Loucy (cell line): ENCODE measurements around the gene MRTFA.

ENCODE experiments used
- H2AFZ ChIP-seq: fragments of 200-600 bp; sonication (generic); 2 replicates; pipeline ENCODE4 v1.6.0; 2016; ENCODE audit warnings: antibody characterized with exemption, mild to moderate bottlenecking, low read length, moderate library complexity
- H3F3A ChIP-seq: fragments of 200-600 bp; 2 replicates; pipeline ENCODE4 v1.6.0; 2016; ENCODE audit warnings: antibody characterized with exemption, low read depth, mild to moderate bottlenecking
- H3K27me3 ChIP-seq: fragments of 200-600 bp; sonication (generic); 2 replicates; pipeline ENCODE4 v1.6.1; 2014; ENCODE audit warnings: low read length, mild to moderate bottlenecking; ENCODE audit not compliant: insufficient read depth, poor library complexity, severe bottlenecking
- H3K36me3 ChIP-seq: fragments of 200-600 bp; sonication (generic); 2 replicates; pipeline ENCODE4 v1.6.1; 2016; ENCODE audit warnings: low read length; ENCODE audit not compliant: insufficient read depth
- H3K4me1 ChIP-seq: fragments of 200-600 bp; sonication (generic); 2 replicates; pipeline ENCODE4 v1.5.1; 2014; ENCODE audit warnings: low read length, mild to moderate bottlenecking; ENCODE audit not compliant: insufficient read depth, poor library complexity, severe bottlenecking
- H3K4me2 ChIP-seq: fragments of 200-600 bp; sonication (generic); 2 replicates; pipeline ENCODE4 v1.6.0; 2014; ENCODE audit warnings: antibody characterized with exemption, low read length, low read depth, mild to moderate bottlenecking; ENCODE audit not compliant: poor library complexity, severe bottlenecking
- H3K4me3 ChIP-seq: fragments of 200-600 bp; sonication (generic); 2 replicates; pipeline ENCODE4 v1.5.1; 2014; ENCODE audit warnings: low read length, mild to moderate bottlenecking, mixed read lengths; ENCODE audit not compliant: poor library complexity, severe bottlenecking
- H3K79me2 ChIP-seq: fragments of 200-600 bp; sonication (generic); 2 replicates; pipeline ENCODE4 v1.6.1; 2014; ENCODE audit warnings: low read length; ENCODE audit not compliant: insufficient read depth
- H3K9ac ChIP-seq: fragments of 200-600 bp; sonication (generic); 2 replicates; pipeline ENCODE4 v1.6.0; 2014; ENCODE audit warnings: mild to moderate bottlenecking, low read depth, low read length, moderate library complexity; ENCODE audit not compliant: poor library complexity, severe bottlenecking
- H3K9me2 ChIP-seq: fragments of 200-600 bp; sonication (generic); replicated peaks from 2 replicates; pipeline ENCODE4 v1.6.1; 2016; ENCODE audit warnings: low read depth, low read length, mixed read lengths
- H3K9me3 ChIP-seq: fragments of 200-600 bp; sonication (generic); 2 replicates; pipeline ENCODE4 v1.6.1; 2014; ENCODE audit warnings: mild to moderate bottlenecking, antibody characterized with exemption, low read length, low read depth; ENCODE audit not compliant: insufficient read depth
- H4K20me1 ChIP-seq: fragments of 200-600 bp; sonication (generic); 2 replicates; pipeline ENCODE4 v1.6.0; 2014; ENCODE audit warnings: antibody characterized with exemption, low read length, mild to moderate bottlenecking; ENCODE audit not compliant: insufficient read depth, poor library complexity, severe bottlenecking
- CTCF ChIP-seq: fragments of 200-600 bp; sonication (generic); conservative IDR thresholded peaks from 2 replicates; pipeline ENCODE4 v1.5.1; 2014; ENCODE audit warnings: mild to moderate bottlenecking, antibody characterized with exemption, low read length
- EZH2phosphoT487 ChIP-seq: fragments of 200-600 bp; IDR thresholded peaks from 2 replicates; pipeline ENCODE4 v1.6.1; 2018; ENCODE audit warnings: antibody characterized with exemption, mild to moderate bottlenecking, moderate library complexity, borderline replicate concordance

The MRTFA gene

GRCh38 chr22:40361100-40361499 is 275.4 kb downstream of the MRTFA start:
- Histone ChIP-seq H3K36me3 (peaks cover 72% of the 10 kb centered on the region), H4K20me1 (no peaks in the 10 kb centered on the region), H3K4me1 (no peaks in the 10 kb centered on the region), H3K9me2 (no peaks in the 10 kb centered on the region), H3F3A (no peaks in the 10 kb centered on the region), H2AFZ (no peak overlapping the region), H3K27me3 (no peaks in the 10 kb centered on the region), H3K79me2 (no peaks in the 10 kb centered on the region), H3K4me2 (no peak overlapping the region), H3K4me3 (no peak overlapping the region), H3K9ac (no peak overlapping the region), H3K9me3 (no peaks in the 10 kb centered on the region)
- TF ChIP-seq CTCF (no peak), EZH2phosphoT487 (no peak)
